HT1080 (cell line): ENCODE data around the gene NCR2. TPM values are rescaled to one million over a fixed set of nuclear protein-coding genes. Genes with fewer than 3 reads are reported as not detected.
"Not testable (repeated sequence)": the region's sequence is repeated elsewhere in the genome, so short reads cannot be mapped to it uniquely, and the experiment has no call there.

ENCODE experiments used
- DNase-seq: peaks from one replicate; pipeline ENCODE4 v3.0.0-alpha.2; 2015; ENCODE audit warnings: low read depth
- polyA plus RNA-seq, 2 experiments: library from polyadenylated mRNA; depleted of rRNA; stranded (reverse); fragments of >200 nt; gene quantifications; 2 replicates each; pipeline ENCODE4 v1.2.3, GENCODE V29; 2015
- total RNA-seq: library from RNA; depleted of rRNA; stranded (reverse); fragments of >200 nt; shearing (Covaris generic); gene quantifications from 2 replicates; pipeline ENCODE4 v1.2.3, GENCODE V29; 2014; rRNA removed

NCR2 gene, protein sequence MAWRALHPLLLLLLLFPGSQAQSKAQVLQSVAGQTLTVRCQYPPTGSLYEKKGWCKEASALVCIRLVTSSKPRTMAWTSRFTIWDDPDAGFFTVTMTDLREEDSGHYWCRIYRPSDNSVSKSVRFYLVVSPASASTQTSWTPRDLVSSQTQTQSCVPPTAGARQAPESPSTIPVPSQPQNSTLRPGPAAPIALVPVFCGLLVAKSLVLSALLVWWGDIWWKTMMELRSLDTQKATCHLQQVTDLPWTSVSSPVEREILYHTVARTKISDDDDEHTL
- total RNA-seq = not detected in 2 replicates
- not detected in 2 replicates for polyA plus RNA-seq (2015; cell fraction: cytosol; rRNA removed)
- not detected in 2 replicates for polyA plus RNA-seq (2015; cell fraction: nucleus; rRNA removed)

DNA sequence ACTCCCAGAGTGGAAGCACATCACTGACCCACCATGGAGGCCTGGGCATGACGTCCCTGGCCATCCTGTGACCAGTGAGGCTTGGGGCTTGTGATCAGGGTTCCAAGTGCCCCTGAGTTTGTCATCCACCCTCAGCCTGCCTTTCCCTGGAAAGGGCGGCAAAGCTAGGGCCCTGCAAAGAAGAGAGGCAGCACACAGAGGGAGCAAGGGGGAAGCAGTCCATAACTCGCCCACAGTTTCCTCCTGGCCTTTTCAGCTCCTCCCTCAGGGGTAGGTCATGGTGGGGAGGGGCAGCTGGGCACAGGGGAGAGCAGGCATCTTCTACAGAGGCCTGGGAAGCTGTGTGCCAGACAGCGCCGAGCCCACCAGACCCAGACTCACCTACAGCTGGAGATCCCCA is at the start of gene NCR2:
TSS of gene NCR2 (plus strand) at position 313 of the 400 bp plus-strand sequence. CDS start 269 bp downstream, outside the sequence.
- DNase-seq = no peak

DNA sequence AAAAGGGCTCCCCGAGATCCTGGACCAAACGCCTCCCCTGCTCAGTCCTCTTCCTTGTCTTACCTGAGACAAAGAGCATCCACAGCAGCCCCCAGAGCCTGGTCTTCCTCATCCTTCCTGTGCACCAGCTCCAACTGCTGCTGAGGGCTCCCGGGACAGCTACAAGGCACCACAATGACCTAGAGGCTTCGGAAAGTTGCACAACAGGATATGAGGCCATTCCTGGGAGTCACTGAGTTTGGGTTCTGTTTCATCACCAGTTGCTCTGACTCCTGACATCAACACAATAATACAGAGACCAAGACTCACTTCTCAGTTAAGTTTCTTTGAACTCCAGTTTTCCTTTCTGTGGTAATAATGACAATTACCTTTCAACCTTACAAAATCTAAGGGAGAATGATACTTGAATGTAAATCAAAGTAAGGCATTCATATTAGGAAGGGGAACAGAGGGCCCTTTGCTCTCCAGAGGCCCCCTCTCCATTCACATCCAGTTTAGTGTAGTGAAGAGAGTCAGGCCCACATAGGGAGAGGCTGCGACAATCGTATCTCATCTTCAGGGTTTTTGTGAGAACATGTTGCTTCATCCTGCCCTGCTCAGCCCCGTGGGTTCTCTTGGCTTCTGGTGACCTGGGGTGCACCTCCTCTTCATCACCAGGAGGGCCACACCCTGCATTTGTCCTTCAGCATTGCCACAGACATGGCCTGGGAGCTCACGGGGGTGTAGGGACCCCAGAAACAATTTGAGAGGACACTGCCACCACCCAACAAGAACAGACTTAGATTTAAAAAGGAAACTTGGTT is 48.7 kb upstream of the NCR2 start, which contains the start of gene TREM1:
TSS of gene TREM1 (minus strand) at position 139 of the 803 bp plus-strand sequence. CDS start at position 112, 27 bp downstream.
- DNase-seq = peak; percentile 81

- DNase-seq = peak; percentile 22
Observed at GRCh38 chr6:41288030-41288753, 47.2 kb upstream of the NCR2 start.

- no peak for DNase-seq
Observed at GRCh38 chr6:41288754-41289129, 46.7 kb upstream of the NCR2 start.

GRCh38 chr6:41289815-41290214 is 45.6 kb upstream of the NCR2 start:
- no peak for DNase-seq

DNA sequence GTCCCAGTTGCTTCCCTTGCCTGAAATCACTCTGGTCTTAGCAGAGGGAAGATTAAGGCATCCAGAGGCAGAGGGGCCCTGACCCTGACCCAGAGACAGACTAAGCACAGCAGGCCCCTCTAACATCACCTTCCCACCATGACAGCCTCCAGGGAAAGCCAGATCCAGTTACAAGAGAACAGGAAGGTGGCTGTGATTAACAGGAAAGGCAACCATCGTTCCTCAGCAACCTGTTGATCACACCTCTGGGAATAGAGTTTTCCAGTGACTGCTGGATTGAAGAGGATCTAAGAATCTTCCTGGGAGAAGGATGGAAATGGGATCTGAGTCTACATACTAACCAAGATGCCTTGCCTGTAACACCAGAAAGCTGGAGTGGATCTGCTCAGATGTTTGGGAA is 43.7 kb upstream of the NCR2 start:
- DNase-seq = no peak

DNA sequence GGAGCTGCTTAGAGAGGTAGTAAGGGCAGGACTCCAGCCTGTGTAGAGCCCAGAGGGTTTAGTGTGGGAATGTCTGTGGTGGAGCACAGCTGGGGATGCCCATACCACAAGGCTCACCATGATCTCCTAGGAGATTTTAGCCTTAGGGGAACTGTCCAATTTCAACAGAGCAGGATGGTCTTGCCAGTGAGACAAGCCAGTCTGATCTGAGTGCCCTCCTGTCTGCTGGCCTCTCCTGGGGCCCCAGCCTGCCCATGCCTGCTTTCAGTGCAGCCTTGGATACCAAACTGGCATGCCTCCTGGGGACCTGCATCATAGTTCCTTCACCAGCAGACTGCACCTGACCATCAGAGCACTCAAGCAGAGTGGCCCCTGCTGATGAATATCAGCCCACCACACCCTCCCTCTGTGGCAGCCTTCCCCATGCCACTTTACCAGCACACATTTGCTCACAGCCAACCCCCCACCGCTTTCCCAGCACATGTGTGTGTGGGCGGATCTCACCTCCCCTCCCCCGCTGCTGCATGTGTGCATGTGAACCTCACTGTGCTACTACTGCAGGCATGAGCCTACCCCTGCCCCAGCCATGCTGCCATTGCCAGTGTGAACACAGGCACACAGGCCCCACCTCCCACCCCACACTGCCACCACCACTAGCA is 41.1 kb upstream of the NCR2 start:
- no peak for DNase-seq

DNA sequence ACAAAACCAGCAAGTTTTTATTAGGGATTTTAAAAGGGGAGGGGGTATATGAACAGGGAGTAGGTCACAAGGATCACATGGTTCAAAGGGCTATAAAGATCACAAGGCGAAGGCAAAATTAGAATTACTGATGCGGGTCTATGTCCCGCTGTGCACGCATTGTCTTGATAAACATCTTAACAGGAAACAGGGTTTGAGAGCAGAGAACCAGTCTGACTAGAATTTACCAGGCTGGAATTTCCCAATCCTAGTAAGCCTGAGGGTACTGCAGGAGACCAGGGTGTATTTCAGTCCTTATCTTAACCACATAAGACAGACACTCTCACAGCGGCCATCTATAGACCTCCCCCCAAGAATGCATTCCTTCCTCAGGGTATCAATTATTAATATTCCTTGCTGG is 38.2 kb upstream of the NCR2 start:
- not testable (repeated sequence) for DNase-seq

DNA sequence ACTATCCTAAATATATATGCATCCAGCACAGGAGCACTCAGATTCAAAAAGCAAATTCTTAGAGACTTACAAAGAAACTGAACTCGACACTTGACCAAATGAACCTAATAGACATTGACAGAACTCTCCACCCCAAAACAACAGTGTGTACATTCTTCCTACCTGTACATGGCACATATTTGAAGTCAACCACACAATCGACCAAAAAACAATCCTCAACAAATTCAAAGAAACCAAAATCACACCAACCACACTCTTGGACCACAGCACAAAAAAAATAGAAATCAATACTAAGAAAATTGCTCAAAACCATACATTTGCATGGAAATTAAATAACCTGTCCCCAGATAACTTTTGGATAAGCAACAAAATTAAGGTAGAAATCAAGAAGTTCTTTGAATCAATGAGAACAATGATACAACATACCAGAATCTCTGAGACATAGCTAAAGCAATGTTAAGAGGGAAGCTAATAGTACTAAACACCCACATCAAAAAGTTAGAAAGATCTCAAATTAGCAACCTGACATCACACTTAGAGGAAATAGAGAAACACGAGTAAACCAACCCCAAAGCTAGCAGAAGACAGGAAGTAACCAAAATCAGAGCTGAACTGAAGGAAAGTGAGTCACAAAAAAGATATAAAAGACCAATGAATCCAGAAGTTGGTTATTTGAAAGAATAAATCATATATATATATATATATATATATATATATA is 36.5 kb upstream of the NCR2 start:
- DNase-seq = no peak

GRCh38 chr6:41302638-41303037 is 32.8 kb upstream of the NCR2 start:
- no peak for DNase-seq

- peak; percentile 32 for DNase-seq
Observed at GRCh38 chr6:41306187-41306854, 29.1 kb upstream of the NCR2 start.

DNA sequence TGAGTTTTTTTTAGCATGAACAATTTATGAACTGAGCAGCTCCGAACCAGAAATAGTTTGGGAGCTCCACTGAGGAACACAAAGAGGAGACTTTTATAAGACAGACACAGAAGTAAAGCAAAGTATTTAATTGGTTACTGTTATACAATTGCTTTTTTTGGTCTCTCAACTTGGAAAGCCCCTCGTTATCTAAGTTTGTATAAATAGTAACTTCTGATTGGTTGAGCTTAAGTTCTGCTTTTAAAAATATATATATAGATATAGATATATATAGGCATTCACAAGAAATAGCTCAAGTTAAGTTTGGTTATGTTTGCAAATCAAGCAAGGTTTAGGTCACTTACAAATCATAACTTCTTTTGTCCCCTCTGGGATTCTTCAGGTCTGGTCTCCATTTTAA is 20.2 kb upstream of the NCR2 start:
- no peak for DNase-seq

DNA sequence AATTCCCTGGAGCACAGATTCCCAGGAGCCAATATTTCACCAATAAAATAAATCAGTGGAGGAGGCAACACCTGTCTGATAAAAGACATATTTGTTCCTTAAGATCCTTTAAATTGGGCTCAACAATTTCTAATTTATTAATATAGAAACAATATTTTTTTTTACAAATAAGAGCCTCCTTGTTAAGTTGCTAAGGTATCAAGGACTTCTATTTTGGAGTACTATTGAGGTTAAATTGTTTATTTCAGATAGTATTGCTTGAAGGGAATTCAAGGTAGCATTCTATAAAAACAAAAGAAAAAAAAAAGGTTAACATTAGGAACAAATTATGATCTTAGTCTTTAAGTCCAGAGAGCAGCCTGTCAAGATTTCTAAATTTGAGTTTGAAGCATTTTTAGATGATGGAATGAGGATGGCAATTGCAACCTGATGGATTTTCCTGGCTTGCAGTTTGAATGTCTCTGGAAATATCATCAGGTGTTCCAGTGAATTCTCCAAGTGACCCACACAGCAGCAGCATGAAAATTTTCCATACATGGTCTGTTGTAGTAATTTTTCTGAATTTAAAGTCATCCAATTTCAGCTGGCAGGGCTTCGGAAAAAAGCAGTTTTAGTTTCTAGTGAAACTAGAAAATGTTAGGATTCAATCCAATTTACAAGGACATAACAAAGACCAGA is 19.3 kb upstream of the NCR2 start:
- DNase-seq = no peak

DNA sequence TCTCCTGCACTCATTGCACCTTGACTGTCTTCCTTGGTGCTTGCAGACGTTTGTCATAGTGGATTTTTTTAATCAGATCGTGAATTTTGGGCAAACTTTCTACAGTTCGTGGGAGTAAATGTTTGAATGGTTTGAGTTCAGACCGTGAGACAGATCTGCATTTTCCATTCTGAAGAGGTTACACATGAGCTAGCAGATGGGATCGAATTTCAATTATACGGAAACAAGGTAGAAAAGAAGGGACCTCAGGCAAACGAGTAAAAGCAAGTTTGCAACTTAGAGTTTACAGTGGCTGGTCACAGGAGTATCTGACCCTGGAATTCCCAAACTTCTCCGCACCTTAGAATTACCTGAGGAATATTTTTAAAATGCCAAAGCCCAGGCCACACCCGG is 17.2 kb upstream of the NCR2 start:
- no peak for DNase-seq

DNA sequence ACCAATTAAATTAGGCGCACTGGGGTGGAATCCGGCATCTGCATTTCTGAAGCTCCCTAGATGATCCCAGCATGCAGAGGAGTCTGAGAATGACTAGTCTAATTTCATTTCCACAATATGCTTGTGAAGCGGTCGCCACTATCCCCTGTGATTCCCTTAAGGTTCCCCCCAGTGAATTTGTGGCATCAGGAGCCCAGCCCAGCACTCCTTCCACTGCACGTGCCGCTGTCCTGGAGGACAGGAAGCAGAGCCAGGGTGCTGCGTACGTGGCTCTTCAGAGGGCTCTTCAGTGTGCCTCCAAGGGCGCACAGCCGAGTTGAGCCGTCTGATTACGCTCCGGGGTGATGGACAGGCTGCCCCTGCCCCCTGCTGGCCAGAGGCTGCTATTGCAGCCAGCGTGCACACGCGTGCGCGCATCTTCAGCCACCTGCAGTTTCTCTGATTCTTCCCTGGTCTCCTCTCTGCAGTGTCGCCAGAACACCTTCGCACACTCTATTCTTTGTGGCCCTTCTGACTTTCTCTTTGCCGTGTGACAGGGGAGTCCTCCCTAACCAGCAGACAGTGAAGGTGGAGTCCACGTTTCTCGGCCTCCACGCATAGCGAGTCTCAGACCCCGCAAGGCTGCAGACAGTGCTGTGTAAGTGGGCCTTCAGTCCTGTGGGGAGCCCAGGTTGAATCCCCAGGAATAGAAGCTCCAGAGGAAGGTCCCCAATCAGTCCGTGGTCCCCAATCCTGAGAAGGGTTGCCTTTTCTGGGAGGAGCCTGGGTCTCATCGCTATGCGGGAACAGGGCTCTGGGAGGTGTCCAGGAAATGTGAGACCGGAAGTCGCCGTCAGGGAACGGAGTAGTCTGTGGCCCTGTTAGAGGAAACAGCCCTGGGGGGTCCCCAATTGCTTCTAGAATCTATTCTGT is 16.5 kb upstream of the NCR2 start:
- peak; percentile 81 for DNase-seq

DNA sequence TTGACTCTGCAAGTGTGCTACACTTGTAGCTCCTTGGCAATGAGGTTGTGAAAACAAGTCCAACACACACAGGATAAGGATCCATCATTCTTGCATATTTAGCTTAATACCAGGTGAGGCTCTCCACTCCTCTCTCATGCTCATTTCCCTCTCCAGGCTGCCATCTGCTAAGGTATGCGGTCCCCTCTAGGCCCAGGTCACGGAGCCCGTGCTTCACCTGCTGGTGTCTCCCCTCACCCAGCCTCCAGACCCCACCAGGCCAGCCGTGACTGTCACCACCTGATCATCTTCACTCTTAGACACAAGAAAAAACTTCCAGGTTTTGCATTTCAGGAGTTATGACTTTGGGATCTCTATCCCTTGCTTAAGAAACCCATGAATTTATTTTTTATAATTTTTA is 14.2 kb upstream of the NCR2 start:
- no peak for DNase-seq

DNA sequence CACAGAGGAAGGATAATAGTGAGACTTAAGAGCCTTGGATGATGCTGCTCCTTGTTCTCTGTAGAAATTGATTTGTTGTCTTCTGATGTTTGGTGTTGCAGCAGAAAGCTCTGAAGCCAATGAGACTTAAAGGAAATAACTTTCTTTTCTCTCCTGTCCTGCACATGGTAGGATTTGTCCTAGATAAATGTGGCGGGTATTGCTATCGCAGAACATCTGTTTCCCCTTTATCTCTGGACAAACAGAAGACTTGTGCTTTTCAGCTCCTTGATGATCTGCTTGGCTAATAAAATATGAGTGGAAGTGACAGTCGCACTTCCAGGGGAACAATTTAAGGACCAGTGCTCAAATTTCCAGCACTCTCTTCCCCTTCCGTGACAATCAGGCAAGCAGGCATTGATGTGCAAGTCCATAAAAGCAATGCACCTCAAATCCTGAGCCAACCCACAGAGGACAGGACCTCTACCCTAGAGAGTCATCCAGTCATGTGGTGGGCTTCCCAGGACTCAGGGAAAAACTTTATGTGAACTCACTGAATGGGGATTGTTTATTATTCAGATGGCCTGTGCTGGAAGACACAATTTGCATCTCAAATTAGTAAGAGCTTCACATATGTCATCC is 9.9 kb upstream of the NCR2 start:
- DNase-seq = no peak

GRCh38 chr6:41326092-41326491 is 9.3 kb upstream of the NCR2 start:
- no peak for DNase-seq
